Erythroblast (primary cell): ENCODE results near the gene PLEKHA4.

ENCODE experiments used
- GATA1 ChIP-seq: IDR thresholded peaks from 2 replicates; pipeline ENCODE4 v1.6.1; 2011; ENCODE audit warnings: low read depth, mild to moderate bottlenecking, control low read depth, low read length, moderate library complexity
- POLR2A ChIP-seq: IDR thresholded peaks from 2 replicates; pipeline ENCODE4 v1.6.1; 2011; ENCODE audit warnings: mild to moderate bottlenecking, low read length

DNA sequence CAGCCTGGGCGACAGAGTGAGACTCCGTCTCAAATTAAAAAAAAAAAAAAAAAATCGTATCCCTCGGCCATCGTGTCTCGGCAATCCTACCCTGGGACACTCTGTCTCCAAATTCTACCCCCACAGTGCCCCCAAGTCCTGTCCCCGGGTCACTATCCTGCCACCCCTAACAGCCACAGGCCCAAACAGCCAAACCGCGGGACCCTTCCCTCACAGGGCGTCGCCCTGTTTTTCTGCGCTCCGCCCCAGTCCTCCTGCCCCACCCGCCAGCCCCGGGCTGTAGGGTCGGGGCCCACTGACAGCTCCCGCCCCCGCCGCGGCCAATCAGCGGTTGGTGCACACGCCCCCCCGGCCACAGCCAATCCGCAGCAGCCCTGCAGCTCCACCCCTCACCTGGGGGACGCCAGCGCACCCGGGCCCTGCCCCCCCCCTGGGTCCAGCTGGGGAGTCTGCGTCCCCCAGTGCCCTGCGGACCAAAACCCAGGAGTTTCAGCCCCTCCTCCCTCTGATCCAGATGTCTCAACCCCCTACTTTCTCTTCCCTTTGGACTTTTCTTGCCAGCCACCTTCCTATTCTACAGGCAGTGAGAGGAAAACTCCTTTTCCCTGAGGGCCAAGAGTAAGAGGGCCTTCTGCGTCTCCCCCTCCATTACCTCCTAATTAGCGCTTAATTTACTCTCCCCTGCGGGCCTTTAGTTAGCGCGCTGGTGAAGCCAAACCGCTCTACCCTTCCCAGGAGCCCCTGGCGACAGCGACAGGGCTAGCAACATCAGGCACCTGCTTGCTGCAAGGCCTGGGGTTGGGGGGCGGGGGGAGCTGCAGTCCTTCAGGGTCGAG, 56.1 kb downstream of the PLEKHA4 start:
- TF ChIP-seq POLR2A (peak; percentile 36), GATA1 (no peak)
